ENCODE measurements around the gene PHAF1.

DNA sequence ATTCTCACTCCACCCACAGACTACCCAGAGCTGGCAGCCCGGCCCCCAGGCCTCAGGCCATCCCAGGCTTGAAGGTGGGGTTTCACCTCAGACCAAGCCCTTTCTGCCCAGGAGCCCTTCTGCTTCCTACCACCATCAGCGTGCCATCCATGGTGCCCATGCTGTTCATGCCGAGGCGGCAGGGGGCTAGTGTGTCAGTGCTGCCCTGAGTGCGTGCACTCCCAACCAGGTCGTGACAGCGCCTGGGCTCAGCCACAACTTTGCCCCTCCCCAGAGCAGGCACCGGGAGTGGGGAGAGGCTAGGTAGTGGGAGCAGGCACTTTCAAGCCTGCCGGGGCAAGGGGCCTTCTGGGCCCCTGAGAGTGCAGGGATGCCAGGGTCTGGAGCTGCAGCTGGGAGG is 32.6 kb downstream of the PHAF1 start:
- TF ChIP-seq POLR2A (IDR thresholded peaks at IDR 0.05; ENCODE audit: low read length) (no peak), GATA1 (IDR thresholded peaks at IDR 0.05; ENCODE audit: low read depth, low read length) (no peak)
